ENCODE measurements around the gene PLEKHA8. TPM values are rescaled to one million over a fixed set of nuclear protein-coding genes. Genes with fewer than 3 reads are reported as not detected.
"Not testable (repeated sequence)": the region's sequence is repeated elsewhere in the genome, so short reads cannot be mapped to it uniquely, and the experiment has no call there.

PLEKHA8 gene
- total and polyA plus RNA-seq, 2 experiments from 2014 or later = 4.7 to 10.3 TPM

- TF ChIP-seq EZH2 (IDR thresholded peaks at IDR 0.05; ENCODE audit: insufficient read depth, poor library complexity, severe bottlenecking) (no peak), EZH2phosphoT487 (IDR thresholded peaks at IDR 0.05; ENCODE audit: insufficient read depth, low read depth) (no peak)
- Histone ChIP-seq H3K9ac (no peak overlapping the region), H3K27me3 (replicated peaks; ENCODE audit: insufficient read depth) (no peaks in the 10 kb centered on the region), H3F3A (ENCODE audit: insufficient read depth) (peaks cover 36% of the 10 kb centered on the region), H4K20me1 (ENCODE audit: insufficient read depth) (no peaks in the 10 kb centered on the region), H3K9me3 (ENCODE audit: low read depth) (no peaks in the 10 kb centered on the region), H3K4me2 (ENCODE audit: unreplicated experiment) (no peak overlapping the region), H3K27ac (no peak overlapping the region), H3K79me2 (ENCODE audit: insufficient read depth) (no peaks in the 10 kb centered on the region), H3K4me3 (no peak overlapping the region), H3K4me1 (ENCODE audit: insufficient read depth) (peaks cover 22% of the 10 kb centered on the region), H2AFZ (no peak overlapping the region), H3K36me3 (ENCODE audit: low read depth) (no peaks in the 10 kb centered on the region), H3K9me2 (ENCODE audit: insufficient read depth) (no peaks in the 10 kb centered on the region)
- DNase-seq = no peak
- in situ Hi-C loops (cut with MboI) = no loop called here
- 69 to 77% methylated on average over 3 of the region's 3 CpGs for WGBS, 2 experiments (ENCODE audit: low coverage in 1 of 2, low lambda C conversion rate in 2 of 2, missing lambda C conversion rate in 2 of 2)
Observed at GRCh38 chr7:30090111-30090510, 61.9 kb downstream of the PLEKHA8 start.

DNA sequence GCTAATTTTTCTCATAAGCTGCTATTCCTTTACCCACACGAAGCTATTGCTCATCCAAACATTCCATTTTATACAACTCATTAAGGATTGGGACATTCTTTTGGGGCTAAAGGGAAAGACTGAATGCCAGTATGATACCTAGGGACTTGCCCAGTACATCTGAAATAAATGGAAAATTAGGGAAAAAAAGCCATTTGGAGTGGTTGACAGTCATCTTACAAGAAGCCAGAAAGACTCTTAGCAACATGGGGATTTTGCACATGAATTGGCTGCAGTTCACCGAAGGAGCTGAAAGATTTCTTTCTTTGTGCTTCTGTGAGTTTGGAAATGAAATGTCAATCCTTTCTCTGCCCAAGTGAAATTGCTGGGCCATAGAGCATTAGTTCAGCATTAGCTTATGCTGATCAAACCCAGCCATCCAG lies 63.3 kb downstream of the PLEKHA8 start:
- Histone ChIP-seq H3K36me3 (ENCODE audit: low read depth) (no peaks in the 10 kb centered on the region), H3K27ac (peak overlapping the region; percentile 83), H3K27me3 (replicated peaks; ENCODE audit: insufficient read depth) (no peaks in the 10 kb centered on the region), H4K20me1 (ENCODE audit: insufficient read depth) (no peaks in the 10 kb centered on the region), H3K79me2 (ENCODE audit: insufficient read depth) (no peaks in the 10 kb centered on the region), H3K9me3 (ENCODE audit: low read depth) (no peaks in the 10 kb centered on the region), H3K4me2 (ENCODE audit: unreplicated experiment) (peak overlapping the region; percentile 73), H3F3A (ENCODE audit: insufficient read depth) (peaks cover 36% of the 10 kb centered on the region), H3K4me3 (peak overlapping the region; percentile 41), H3K9me2 (ENCODE audit: insufficient read depth) (no peaks in the 10 kb centered on the region), H3K4me1 (ENCODE audit: insufficient read depth) (peaks cover 22% of the 10 kb centered on the region), H3K9ac (peak overlapping the region; percentile 36), H2AFZ (peak overlapping the region; percentile 18; the same call in 1 of the 2 replicates)
- no peak for TF ChIP-seq EZH2 (IDR thresholded peaks at IDR 0.05; ENCODE audit: insufficient read depth, poor library complexity, severe bottlenecking)
- DNase-seq = peak; percentile 88
- in situ Hi-C loops (cut with MboI) = no loop called here
- WGBS, 2 experiments (ENCODE audit: low coverage in 1 of 2, low lambda C conversion rate in 2 of 2, missing lambda C conversion rate in 2 of 2) = 2 to 7% methylated on average over 2 of the region's 2 CpGs

DNA sequence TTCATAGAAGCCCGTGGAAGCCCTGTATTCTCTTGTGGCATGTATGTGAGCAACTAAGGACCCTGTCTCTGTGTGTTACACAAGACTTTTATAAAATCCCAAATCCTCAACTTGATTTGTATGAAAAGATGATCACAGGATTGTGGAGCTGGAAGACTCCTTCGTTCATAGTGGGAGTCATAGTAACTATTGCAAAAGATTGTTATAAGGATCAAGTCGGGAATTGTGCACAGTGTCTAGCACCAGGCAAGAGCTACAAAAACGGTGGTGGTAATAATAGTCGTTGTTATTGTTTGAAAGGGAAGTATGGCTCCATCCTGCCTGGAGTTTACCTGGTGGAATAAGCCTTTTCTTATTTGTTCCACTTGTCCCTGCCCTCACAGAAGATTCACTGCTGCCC lies 63.8 kb downstream of the PLEKHA8 start:
- peak; percentile 46 for DNase-seq
- in situ Hi-C loops (cut with MboI) = no loop called here
- 19% methylated on average over 5 of the region's 5 CpGs for WGBS, 2 experiments (ENCODE audit: low coverage in 1 of 2, low lambda C conversion rate in 2 of 2, missing lambda C conversion rate in 2 of 2)
- Histone ChIP-seq H3K9ac (peak overlapping the region; percentile 36), H3K27ac (peak overlapping the region; percentile 83), H3K9me2 (ENCODE audit: insufficient read depth) (no peaks in the 10 kb centered on the region), H2AFZ (peak overlapping the region; percentile 18; the same call in 1 of the 2 replicates), H3K9me3 (ENCODE audit: low read depth) (no peaks in the 10 kb centered on the region), H3F3A (ENCODE audit: insufficient read depth) (peaks cover 36% of the 10 kb centered on the region), H3K36me3 (ENCODE audit: low read depth) (no peaks in the 10 kb centered on the region), H3K27me3 (replicated peaks; ENCODE audit: insufficient read depth) (no peaks in the 10 kb centered on the region), H3K79me2 (ENCODE audit: insufficient read depth) (no peaks in the 10 kb centered on the region), H3K4me2 (ENCODE audit: unreplicated experiment) (peak overlapping the region; percentile 73), H3K4me1 (ENCODE audit: insufficient read depth) (peaks cover 22% of the 10 kb centered on the region), H3K4me3 (peak overlapping the region; percentile 41), H4K20me1 (ENCODE audit: insufficient read depth) (no peaks in the 10 kb centered on the region)
- TF ChIP-seq EZH2 (IDR thresholded peaks at IDR 0.05; ENCODE audit: insufficient read depth, poor library complexity, severe bottlenecking) (no peak), EZH2phosphoT487 (IDR thresholded peaks at IDR 0.05; ENCODE audit: insufficient read depth, low read depth) (no peak)

DNA sequence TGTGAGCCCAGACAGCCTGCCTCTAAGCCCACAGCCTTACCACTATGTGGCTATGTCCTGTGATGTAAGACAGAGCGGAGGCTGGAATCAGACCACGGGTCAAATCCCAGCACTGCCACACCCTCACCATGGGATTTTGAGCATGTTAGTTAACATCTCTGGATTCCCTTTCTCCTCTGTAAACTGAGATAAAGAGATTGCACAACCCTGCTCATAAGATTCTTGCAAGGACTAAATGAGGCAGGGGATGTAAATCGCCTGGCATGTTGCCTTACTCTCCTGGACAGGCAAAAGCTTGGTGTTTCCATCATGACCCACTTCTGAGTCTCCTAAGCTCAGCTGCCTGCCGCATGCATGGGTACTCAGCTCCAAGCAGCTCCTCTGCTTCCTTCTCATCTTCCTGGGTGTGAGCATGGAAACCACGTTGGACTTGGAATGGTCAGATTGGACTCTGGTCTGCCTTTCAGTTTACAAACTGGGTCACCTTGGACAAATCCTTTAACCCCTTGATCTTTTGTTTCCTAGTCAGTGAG lies 65.3 kb downstream of the PLEKHA8 start:
- TF ChIP-seq EZH2 (IDR thresholded peaks at IDR 0.05; ENCODE audit: insufficient read depth, poor library complexity, severe bottlenecking) (no peak), EZH2phosphoT487 (IDR thresholded peaks at IDR 0.05; ENCODE audit: insufficient read depth, low read depth) (no peak)
- H3K36me3 ChIP-seq (ENCODE audit: low read depth) = no peaks in the 10 kb centered on the region
- H3K27ac ChIP-seq = no peak overlapping the region
- no peaks in the 10 kb centered on the region for H3K9me3 ChIP-seq (ENCODE audit: low read depth)
- peaks cover 22% of the 10 kb centered on the region for H3K4me1 ChIP-seq (ENCODE audit: insufficient read depth)
- H3K4me2 ChIP-seq (ENCODE audit: unreplicated experiment) = no peak overlapping the region
- no peak overlapping the region for H3K9ac ChIP-seq
- peaks cover 36% of the 10 kb centered on the region for H3F3A ChIP-seq (ENCODE audit: insufficient read depth)
- H4K20me1 ChIP-seq (ENCODE audit: insufficient read depth) = no peaks in the 10 kb centered on the region
- in situ Hi-C loops (cut with MboI) = no loop called here
- H3K79me2 ChIP-seq (ENCODE audit: insufficient read depth) = no peaks in the 10 kb centered on the region
- peak; percentile 29 for DNase-seq
- H2AFZ ChIP-seq = no peak overlapping the region
- no peak overlapping the region for H3K4me3 ChIP-seq
- no peaks in the 10 kb centered on the region for H3K27me3 ChIP-seq (replicated peaks; ENCODE audit: insufficient read depth)
- no peaks in the 10 kb centered on the region for H3K9me2 ChIP-seq (ENCODE audit: insufficient read depth)
- 41 to 44% methylated on average over 5 of the region's 5 CpGs for WGBS, 2 experiments (ENCODE audit: low coverage in 1 of 2, low lambda C conversion rate in 2 of 2, missing lambda C conversion rate in 2 of 2)

DNA sequence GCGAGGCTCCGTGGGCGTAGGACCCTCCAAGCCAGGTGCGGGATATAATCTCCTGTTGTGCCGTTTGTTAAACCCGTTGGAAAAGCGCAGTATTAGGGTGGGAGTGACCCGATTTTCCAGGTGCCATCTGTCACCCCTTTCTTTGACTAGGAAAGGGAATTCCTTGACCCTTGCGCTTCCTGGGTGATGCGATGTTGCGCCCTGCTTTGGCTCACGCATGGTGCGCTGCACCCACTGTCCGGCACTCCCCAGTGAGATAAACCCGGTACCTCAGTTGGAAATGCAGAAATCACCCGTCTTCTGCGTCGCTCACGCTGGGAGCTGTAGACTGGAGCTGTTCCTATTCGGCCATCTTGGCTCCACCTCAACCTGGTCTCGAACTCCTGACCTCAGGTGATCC lies 70.4 kb downstream of the PLEKHA8 start:
- WGBS, 2 experiments (ENCODE audit: low coverage in 1 of 2, low lambda C conversion rate in 2 of 2, missing lambda C conversion rate in 2 of 2) = 92 to 93% methylated on average over 21 of the region's 21 CpGs
- H3K9me2 ChIP-seq (ENCODE audit: insufficient read depth); H3K4me2 ChIP-seq (ENCODE audit: unreplicated experiment); H3K4me1 ChIP-seq (ENCODE audit: insufficient read depth); H3K27me3 ChIP-seq (replicated peaks; ENCODE audit: insufficient read depth); H4K20me1 ChIP-seq (ENCODE audit: insufficient read depth); DNase-seq; H3K9ac ChIP-seq; H3K27ac ChIP-seq; H3K36me3 ChIP-seq (ENCODE audit: low read depth); H3K79me2 ChIP-seq (ENCODE audit: insufficient read depth); H3K9me3 ChIP-seq (ENCODE audit: low read depth); H2AFZ ChIP-seq; H3F3A ChIP-seq (ENCODE audit: insufficient read depth); H3K4me3 ChIP-seq; in situ Hi-C loops (cut with MboI): not testable (repeated sequence)
